RWPE2 (cell line): ENCODE results near the gene ELOVL6.

ENCODE experiments used
- ATAC-seq: fragments of 200-7000 bp; cut with Tn5 transposase; 3 replicates; pipeline ENCODE4 v1.9.1; 2021; ENCODE audit warnings: low read depth
- DNase-seq: peaks from one replicate; pipeline ENCODE4 v3.0.0-alpha.2; 2020; ENCODE audit warnings: low spot score
- H3K27ac ChIP-seq: fragments of 450-650 bp; 2 replicates; pipeline ENCODE4 v1.5.1; 2017; ENCODE audit warnings: mild to moderate bottlenecking; ENCODE audit not compliant: poor library complexity, severe bottlenecking
- H3K27me3 ChIP-seq: fragments of 250-450 bp; sonication (Bioruptor Pico); 2 replicates; pipeline ENCODE4 v1.5.1; 2021; ENCODE audit warnings: mild to moderate bottlenecking, moderate library complexity; ENCODE audit not compliant: insufficient read depth, poor library complexity, severe bottlenecking
- H3K36me3 ChIP-seq: fragments of 250-450 bp; sonication (Bioruptor Pico); 2 replicates; pipeline ENCODE4 v1.5.1; 2020; ENCODE audit warnings: low read depth, mild to moderate bottlenecking, moderate library complexity
- H3K4me1 ChIP-seq: fragments of 250-450 bp; sonication (Bioruptor Pico); 2 replicates; pipeline ENCODE4 v1.5.1; 2021; ENCODE audit warnings: mild to moderate bottlenecking, moderate library complexity; ENCODE audit not compliant: insufficient read depth, poor library complexity, severe bottlenecking
- H3K4me3 ChIP-seq: fragments of 250-450 bp; sonication (Bioruptor Pico); 2 replicates; pipeline ENCODE4 v1.5.1; 2021; ENCODE audit warnings: mild to moderate bottlenecking, moderate library complexity; ENCODE audit not compliant: severe bottlenecking
- H3K9me3 ChIP-seq: fragments of 250-450 bp; sonication (Bioruptor Pico); 2 replicates; pipeline ENCODE4 v1.5.1; 2021; ENCODE audit warnings: mild to moderate bottlenecking, moderate library complexity; ENCODE audit not compliant: severe bottlenecking
- TF ChIP-seq, protein P1 (sequence below): fragments of 450-650 bp; IDR thresholded peaks from one replicate; pipeline ENCODE4 v1.5.1; 2017; ENCODE audit warnings: mild to moderate bottlenecking, moderate library complexity; ENCODE audit not compliant: poor library complexity, severe bottlenecking

Gene ELOVL6

DNA sequence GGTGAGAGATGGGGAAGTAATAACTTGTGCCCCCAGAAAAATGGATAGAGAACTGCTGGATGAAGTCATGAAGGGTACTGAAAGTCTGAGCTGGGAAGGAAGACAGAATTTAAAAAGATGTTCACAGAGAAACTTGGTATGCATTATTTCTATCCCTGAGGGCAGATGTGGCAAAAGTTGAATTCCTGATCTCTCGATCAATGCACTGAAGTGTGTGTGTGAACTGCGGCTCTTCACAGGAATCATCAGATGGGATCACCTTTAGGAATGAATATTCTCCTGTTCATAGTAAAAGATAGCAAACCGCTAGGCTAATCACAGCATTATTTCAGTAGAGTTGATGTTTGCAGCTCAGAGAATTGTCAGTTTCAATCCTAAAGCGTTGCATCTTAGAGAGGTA, 86.4 kb downstream of the ELOVL6 start:
- Histone ChIP-seq H3K4me3 (no peak overlapping the region), H3K9me3 (no peaks in the 10 kb centered on the region), H3K36me3 (0 out of 2 replicates have a peak, but pooled peaks cover 3% of the 10 kb centered on the region), H3K27ac (no peak overlapping the region), H3K27me3 (no peaks in the 10 kb centered on the region), H3K4me1 (peaks cover 14% of the 10 kb centered on the region)
- TF ChIP-seq, protein P1, sequence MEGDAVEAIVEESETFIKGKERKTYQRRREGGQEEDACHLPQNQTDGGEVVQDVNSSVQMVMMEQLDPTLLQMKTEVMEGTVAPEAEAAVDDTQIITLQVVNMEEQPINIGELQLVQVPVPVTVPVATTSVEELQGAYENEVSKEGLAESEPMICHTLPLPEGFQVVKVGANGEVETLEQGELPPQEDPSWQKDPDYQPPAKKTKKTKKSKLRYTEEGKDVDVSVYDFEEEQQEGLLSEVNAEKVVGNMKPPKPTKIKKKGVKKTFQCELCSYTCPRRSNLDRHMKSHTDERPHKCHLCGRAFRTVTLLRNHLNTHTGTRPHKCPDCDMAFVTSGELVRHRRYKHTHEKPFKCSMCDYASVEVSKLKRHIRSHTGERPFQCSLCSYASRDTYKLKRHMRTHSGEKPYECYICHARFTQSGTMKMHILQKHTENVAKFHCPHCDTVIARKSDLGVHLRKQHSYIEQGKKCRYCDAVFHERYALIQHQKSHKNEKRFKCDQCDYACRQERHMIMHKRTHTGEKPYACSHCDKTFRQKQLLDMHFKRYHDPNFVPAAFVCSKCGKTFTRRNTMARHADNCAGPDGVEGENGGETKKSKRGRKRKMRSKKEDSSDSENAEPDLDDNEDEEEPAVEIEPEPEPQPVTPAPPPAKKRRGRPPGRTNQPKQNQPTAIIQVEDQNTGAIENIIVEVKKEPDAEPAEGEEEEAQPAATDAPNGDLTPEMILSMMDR = no peak
- ATAC-seq = no peak
- no peak for DNase-seq

DNA sequence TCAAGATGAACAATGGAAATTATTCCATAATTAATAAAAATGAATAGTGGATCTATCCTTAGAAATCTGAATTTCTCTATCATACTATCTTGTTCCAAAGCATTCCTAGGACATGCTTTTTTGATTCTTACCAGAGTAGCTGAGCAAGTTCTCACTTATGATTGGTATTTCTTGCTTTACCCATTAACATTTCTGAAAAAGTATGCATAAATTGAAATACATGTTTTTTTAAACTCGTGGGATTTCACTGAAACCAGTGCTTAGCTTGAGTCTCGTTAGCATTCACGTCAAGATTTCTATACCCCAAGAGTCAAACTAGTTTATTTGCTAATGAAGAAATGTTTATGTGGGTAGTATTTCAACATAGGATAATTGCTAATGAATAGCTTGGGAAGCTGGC, 89.0 kb downstream of the ELOVL6 start:
- DNase-seq = no peak
- Histone ChIP-seq H3K36me3 (peaks cover 18% of the 10 kb centered on the region), H3K27ac (no peak overlapping the region), H3K4me3 (no peak overlapping the region), H3K4me1 (peaks cover 22% of the 10 kb centered on the region), H3K9me3 (no peaks in the 10 kb centered on the region), H3K27me3 (no peaks in the 10 kb centered on the region)
- TF ChIP-seq, protein P1 = no peak
- ATAC-seq = no peak

DNA sequence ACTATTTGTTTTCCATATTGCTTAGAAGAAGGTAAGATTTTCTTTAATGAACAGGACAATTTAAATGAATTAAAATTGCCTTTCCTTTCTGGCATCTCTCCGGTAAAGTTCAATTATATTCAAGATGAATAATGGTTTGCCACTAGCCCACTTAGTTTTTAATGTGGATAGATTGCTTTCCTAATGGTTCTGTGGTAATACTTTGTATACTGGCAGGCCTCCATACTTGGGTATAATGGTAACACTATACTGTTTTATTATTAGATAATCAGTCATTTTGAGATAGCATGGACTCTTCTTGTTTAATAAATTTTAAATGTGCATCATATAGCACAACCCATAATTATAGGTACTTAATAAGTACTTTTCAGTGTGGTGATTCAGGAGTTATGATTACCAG, 89.5 kb downstream of the ELOVL6 start:
- Histone ChIP-seq H3K4me1 (peaks cover 22% of the 10 kb centered on the region), H3K4me3 (no peak overlapping the region), H3K27ac (no peak overlapping the region), H3K36me3 (peaks cover 23% of the 10 kb centered on the region), H3K9me3 (no peaks in the 10 kb centered on the region), H3K27me3 (no peaks in the 10 kb centered on the region)
- ATAC-seq = no peak
- no peak for DNase-seq
- TF ChIP-seq, protein P1 = no peak

DNA sequence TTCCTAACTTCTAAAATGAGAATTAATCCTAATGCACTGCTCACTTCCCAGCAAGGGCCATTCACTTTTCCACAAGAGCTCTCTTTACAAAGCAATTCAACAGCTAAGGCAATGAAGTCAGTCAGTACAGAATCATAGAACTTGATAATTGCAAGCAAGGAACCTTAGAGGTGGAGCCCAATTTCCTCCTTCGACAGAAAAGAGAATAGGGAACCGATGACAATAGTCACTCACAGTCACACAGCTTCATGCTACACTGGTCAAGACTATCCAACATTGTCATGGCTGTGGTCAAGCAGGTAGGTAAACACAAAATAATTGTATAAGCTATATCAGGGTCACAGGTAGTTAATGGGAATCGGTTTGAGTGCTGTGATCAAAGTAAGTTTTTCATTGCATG, 90.0 kb downstream of the ELOVL6 start:
- Histone ChIP-seq H3K4me3 (no peak overlapping the region), H3K27ac (no peak overlapping the region), H3K4me1 (peaks cover 22% of the 10 kb centered on the region), H3K36me3 (peaks cover 27% of the 10 kb centered on the region), H3K27me3 (no peaks in the 10 kb centered on the region), H3K9me3 (no peaks in the 10 kb centered on the region)
- TF ChIP-seq, protein P1 = no peak
- DNase-seq = no peak
- no peak for ATAC-seq

DNA sequence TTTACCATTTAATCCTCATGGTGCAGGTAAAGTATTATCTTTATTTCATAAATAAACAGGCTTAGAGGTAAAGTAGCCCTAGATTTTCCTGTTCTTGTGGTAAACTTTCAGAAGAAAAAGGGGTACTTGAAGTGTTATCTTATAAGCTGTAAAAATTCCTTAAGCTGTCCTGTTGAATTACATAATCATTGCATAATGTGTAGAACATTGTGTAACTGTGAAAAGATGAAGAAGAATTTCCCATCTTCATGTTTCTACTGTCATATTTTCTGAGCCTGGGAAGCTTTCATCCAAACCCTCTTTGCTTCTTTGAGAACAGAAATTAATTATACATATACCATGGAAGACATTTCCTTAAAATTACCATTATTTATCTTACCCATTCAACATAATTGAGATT, 90.5 kb downstream of the ELOVL6 start:
- Histone ChIP-seq H3K4me1 (peaks cover 22% of the 10 kb centered on the region), H3K36me3 (peaks cover 26% of the 10 kb centered on the region), H3K9me3 (no peaks in the 10 kb centered on the region), H3K27ac (peak overlapping the region; percentile 47), H3K4me3 (no peak overlapping the region), H3K27me3 (no peaks in the 10 kb centered on the region)
- TF ChIP-seq, protein P1 = no peak
- peak; percentile 29; the same call in 1 of the 3 replicates for ATAC-seq
- DNase-seq = no peak
